GM19438 (cell line): ENCODE measurements around the gene MAP7.

Experiments
- ATAC-seq: cut with Tn5 transposase; IDR thresholded peaks from one replicate; pipeline ENCODE4 v1.9.1; 2021; ENCODE audit warnings: low read depth; ENCODE audit not compliant: unreplicated experiment

MAP7 gene

DNA sequence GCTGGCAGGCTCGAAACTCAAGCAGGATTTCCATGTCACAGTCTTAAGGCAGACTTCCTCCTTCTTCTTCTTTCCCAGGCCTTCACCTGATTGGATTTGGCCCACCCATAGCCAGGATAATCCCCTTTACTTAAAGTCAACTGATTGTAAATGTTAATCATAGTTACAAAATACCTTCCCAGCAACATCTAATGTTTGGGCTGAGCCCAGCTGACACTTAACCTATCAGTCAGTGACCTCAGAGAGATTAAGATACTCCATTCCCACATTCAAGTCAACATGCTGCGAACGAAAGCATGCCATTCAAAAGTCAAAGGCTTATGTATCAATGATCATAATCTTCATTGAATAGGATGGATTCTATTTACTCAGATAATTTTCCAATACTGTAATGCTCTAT lies 16.0 kb downstream of the MAP7 start:
- no peak for ATAC-seq

DNA sequence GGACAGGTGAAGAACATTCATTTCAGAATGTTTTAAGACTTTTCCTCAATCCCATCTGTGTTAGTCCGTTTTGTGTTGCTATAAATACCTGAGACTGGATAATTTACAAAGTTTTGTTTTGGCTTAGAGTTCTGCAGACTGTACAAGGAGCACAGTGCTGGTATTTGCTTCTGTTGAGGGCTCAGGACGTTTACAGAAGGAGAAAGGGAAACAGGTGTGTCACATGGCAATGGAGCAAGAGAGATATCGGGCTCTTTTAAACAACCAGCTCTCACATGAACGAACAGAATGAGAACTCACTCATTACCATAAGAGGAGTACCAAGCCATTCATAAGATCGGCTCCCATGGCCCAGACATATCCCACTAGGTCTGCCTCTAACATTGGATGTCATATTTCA lies 16.7 kb downstream of the MAP7 start:
- no peak for ATAC-seq

DNA sequence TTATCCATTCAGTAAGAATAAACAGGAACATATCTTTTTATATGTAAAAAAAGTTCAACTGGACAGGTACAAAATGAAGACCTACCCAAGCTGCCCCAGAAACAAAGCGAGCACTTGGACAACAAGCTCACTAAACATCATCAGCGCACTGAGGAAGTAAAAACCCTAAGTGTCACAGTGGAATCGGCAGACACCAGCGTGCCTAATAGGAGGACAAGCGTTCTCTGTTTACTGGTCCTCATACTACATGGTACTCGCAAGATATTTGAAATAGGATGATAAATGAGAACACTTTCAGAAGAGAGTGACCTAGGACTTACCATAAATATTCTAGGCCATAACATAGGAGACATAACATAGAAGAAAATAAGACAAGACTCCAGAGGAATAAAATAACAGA lies 18.2 kb downstream of the MAP7 start:
- no peak for ATAC-seq

DNA sequence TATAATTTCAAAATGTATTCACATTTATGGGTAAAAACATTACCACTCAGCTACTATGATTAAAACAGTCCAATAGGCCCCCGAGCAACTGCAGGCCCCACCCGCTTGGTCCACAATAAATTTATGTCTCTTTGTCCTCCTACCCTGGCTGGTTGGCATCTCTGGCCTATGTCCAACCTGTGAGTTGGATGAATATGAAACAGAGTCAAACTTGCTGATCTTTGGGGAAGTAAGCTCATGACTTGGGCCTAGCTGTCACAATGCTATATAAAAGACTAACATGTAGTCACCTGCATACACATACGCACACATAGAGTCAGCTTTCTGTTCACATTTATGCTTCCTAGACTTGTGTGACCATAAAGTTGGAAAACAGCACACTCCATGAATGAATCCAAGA lies 20.5 kb downstream of the MAP7 start:
- ATAC-seq, result no peak

DNA sequence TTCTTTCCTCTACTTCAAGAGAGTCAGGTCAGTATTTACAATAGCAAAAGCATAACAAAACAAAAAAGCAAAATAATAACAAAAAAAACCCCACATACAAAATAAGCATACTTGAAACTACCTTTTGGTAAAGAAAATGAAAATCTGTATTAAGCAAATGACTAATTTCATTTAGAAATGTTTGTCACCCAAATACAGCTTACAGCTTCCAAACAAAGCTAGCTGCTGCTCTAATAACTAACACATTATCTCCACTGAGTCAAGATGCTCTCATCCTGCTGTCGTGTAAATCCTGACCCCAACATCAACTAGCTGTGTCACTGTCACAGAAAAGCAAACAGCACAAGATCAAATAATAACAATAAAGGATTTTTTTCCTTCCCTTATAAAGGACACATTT lies 21.7 kb downstream of the MAP7 start:
- no peak for ATAC-seq

DNA sequence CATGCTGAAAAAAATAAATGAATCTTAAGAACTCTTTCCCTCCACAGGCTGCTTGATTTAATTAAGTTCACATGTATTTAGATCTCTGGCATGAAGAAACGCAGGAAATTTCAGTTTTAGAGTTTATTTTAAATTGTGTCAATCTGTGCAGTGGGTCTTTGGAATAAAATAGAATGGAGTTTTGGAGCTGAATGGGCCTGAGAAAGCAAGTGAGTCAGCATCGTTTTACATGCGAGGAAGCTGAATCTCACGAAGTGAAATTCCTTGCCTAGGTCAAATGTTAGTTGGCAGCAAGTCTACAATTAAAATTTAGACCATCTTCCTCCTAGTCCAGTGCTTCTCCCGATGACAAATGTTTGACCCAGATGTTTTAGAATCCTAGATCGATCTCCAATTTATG lies 22.4 kb downstream of the MAP7 start:
- no peak for ATAC-seq

DNA sequence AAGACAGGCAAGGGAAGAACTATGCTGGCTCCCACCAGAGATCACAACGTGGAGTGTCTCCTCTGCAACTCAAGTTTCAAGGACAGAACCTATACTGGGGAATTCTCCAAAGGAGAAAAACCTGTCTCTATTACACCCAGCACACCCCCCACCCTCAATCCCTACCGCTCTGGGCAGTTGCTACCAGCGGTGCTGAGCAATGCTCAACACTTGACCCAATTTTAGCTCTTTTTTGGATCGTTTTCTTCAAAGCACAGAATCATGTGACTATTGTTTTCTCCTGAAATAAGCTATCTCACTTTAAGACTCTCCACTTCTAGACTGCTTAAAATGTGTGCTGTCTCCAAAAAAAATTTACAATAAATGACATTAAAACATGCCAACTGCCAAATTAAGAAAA lies 23.3 kb downstream of the MAP7 start:
- ATAC-seq, result no peak

DNA sequence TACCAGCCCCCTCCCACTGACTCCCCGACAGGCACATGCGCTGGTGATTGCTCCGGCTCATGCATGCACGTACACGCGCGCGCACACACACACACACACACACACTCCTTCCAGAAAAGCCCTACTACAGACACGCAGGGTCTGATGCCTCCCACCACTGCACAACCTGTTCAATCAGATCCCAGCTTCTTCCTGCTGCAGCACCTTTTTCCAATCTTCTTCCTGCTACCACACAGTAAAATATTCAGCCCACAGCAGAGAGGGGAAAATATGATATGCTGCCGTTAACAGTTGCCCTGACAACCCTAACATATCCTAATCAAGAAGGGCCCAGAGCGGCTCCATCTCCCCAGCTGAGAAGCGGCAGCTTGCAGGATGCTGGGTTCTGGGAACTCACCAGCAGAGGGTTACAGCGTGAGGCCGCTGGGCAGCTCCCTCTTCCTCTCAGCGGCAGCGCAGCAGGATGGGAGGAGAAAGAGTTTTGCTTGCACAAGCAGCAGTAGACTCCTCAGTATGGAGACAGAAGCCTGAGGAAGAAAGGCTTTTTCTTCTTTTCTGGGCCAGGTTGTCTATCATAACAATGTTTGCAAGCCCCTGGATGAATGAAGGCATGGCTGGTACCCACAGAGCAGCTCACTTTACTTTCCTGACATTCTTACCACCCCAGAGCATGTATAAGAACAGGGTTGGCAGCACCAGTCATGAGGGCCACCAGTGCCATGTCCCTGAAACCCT lies 23.9 kb downstream of the MAP7 start:
- no peak for ATAC-seq

DNA sequence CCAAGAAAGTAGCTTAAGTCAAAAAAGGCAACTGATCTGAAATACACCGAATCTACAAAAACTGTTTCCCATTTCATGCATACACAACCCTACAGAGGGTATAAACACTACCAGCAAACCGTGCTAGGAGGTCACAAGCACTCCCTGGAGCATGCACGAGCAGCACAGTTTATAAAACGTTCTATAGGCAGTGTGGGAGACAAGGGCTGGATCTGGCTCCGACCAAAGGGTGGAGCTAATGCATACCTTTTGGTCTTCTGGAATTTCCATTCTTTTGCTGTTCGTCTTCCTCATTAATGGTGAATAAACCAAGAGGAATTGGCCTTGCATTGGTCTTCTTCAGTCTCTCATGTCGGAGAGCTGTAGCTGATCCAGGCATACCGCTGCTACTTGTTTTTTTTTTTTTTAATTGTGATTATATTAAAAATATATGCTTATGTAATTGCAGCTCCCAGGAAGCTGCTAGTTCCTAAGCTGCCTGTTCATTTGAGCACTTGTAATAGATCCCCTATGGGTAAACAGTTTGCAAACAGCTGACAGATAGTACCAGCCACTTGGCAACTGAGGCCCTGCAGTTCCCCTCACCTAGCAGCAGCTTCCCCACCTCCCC lies 24.5 kb downstream of the MAP7 start:
- ATAC-seq, result no peak

DNA sequence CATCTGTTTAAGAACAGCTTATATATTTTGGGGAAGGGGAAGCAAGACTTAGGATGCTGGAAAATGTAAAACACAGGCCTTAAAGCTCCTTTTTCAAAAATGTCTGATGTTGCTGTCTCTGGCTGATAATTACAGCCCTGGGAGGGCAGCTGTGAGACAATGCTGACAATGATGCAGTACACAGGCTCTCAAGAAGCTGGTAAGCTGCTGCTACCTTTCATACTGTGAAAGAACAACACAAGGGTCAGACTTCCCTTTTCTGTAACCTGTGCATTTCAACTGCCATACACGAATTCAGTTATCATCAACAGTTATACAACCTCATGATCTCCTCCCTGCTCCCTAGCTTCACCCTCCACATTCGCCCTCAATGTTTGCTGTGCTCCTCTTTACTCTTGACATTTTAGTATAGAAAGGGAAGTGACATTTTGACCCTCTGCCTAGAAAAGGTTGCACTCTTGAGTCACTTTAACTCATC lies 25.2 kb downstream of the MAP7 start:
- ATAC-seq, result no peak

DNA sequence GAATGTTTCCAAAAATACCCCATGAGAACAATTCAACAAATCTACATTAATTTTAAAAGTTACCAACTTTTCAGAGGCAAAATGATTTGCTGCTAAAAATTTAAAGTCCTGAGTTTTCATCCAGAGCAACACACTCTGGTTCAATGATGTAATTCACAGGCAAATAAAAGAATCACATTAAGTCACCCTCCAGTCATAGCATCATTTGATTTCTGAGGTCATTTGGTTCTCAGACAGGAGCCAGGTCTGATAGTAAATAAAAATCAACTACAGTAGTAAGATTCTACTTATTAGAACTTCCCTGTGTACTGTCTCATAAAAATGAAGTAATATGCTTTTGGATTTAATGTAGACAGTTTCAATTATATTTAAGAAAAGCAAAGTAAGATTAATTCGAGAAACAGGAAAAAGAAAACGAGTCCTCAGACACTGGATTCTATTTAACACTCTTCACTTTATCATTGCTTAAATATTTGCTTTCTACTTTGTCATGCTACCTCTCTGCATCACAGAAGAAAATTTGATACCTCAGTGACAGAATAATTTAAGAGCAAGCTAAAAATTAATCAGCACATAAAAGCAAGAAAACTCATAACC lies 25.8 kb downstream of the MAP7 start:
- no peak for ATAC-seq

DNA sequence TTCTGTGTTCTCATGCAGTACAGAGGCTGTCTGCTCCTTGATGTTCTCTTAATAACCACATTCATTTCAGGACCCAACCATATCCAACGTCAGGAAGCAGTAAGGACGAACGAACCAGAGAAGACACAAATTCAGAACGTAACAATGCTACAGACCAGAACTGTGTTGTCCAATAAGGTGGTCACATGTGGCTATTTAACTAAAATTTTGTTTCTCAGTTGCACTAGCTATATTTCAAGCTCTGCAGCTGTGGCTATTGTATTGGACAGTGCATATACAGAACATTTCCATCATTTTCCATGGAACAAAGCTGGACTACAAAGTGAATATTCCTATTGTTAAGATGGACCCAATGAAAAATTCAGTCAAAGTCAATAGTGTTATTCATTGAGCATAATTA lies 27.0 kb downstream of the MAP7 start:
- no peak for ATAC-seq

DNA sequence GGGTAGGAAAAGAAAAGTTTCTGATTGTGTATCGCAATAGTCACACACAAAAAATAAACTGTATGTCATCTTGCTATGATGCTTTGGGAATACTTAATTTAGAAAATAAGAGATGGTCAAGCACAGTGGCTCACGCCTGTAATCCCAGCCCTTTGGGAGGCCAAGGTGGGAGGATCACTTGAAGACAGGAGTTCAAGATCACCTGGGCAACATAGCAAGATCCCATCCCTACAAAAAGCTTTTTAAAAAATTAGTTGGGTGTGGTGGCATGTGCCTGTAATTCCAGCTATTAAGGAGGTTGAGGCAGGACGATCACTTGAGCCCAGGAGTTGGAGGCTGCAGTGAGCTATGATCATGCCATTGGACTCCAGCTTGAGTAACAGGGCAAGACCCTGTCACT lies 27.6 kb downstream of the MAP7 start:
- no peak for ATAC-seq

DNA sequence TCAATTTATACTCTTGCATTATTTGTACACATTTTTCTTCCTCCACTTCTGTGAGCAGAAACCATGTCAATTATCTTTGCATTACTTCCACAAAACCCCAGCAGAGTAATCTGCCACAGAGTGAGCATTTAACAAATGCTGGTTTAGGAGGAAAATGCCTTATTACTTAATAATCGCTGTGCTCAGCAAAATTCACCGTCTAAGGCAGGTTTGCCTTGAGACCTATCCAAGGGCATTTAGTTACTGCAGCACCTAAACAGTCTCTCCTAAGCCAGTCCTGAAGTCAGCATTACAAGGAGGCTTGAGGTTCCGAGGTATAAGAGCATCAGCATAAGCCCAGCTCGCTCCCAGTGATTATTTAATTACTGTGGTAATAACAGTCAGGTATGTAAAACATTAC lies 28.3 kb downstream of the MAP7 start:
- no peak for ATAC-seq

DNA sequence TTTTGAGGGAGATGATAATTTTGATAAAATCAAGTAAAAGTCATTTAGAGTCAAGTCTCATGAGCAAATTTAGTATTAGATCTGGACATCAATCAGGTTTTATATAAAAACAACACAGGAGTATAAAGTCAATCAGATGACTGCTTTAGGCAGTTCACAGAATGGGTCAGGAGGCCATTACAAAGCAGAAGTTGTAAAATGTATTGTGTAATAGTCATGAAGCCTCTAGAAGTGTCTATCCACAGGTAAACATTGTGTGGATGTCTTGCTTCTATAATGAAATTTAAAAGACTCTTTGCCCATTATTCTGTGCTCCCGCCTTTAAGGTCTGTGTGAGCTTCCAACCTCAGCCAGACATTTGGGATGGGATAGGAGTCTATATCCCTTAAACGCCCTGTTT lies 28.8 kb downstream of the MAP7 start:
- no peak for ATAC-seq

DNA sequence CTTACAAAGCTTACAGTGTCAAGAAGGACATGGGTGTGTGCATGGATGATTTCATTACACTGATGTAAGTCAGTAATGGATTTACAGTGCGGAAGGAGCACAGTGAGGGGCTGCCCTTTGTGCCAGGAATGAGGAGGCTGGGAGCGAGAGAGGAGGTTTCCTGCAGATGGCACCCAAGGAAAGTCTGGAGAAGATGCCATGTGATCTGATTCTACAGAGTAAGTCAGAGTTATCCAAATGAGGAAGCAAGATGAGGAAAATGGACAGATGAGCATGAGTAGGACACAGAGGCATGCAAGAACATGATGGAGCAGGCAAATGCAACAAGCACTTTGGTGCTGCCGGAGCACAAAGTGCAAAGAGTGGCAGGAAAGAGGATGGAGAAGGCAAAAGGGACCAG lies 29.7 kb downstream of the MAP7 start:
- no peak for ATAC-seq

DNA sequence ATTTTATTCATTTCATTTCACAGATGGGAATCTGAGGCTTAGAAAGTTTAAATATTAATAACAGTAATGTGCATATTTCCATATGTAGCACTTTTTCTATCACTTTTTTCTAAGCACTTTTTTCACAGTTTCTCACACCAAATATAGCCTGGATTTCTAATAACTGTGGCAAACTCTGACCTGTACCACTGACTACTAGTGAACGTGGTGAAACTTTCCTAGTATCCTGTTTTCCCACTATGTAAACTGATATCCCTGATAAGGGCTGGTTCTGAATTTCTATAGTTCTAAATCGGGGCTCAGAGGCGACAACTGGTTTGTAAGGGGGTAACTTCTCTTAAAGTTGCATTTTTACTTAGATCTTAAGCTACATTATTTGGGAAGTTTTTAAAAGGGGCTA lies 32.6 kb downstream of the MAP7 start:
- no peak for ATAC-seq

DNA sequence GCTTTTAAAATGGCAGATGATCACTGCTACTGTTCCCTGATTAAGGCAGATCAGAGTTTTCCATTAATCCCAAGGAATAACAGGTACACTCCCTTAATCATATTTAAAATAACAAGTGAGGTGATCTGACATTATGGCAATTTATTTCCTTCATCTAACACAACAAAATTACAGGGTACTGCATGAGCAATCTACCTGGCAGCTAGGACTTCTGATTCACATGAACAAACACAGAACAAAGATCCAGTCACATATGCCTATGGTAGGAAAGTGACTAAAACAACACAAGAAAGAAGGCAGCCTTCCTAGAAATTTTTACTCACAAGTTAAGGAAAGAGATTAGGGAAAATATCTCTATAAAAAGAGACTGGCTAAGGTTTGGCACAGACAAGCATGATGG lies 33.2 kb downstream of the MAP7 start:
- no peak for ATAC-seq

DNA sequence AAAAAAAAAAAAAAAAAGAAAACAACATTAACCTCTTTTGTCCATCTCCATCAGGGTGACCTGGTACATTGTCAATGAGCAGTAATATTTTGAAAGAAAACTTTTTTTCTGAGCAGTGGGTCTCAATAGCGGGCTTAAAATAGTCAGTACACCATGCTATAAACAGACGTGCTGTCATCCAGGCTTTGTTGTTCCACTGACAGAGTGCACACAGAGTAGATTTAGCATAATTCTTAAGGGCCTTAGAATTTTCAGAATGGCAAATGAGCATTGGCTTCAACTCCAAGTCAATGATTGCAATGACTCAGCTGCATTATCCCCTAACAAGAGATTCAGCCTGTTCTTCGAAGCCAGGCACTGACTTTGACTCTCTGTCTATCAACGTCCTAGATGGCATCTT lies 35.6 kb downstream of the MAP7 start:
- ATAC-seq, result no peak

DNA sequence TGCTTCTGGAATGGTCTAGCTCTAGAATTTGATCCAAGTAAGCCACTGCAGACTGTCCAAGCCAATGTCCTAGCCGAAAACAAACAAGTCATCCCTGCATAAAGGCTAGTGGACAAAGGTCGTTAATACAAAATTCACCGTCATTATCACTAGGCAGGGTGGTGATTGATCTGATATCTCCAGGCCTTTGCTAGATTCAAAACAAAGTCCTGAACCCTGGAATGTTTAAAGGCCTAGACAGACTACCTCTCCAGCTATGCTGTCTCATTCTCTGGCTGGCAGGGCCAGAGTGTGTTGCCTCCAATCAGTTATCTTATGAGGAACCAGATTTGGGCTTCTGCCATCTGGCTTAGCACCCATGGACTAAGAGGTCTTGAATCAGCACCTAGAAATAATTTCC lies 38.3 kb downstream of the MAP7 start:
- no peak for ATAC-seq

DNA sequence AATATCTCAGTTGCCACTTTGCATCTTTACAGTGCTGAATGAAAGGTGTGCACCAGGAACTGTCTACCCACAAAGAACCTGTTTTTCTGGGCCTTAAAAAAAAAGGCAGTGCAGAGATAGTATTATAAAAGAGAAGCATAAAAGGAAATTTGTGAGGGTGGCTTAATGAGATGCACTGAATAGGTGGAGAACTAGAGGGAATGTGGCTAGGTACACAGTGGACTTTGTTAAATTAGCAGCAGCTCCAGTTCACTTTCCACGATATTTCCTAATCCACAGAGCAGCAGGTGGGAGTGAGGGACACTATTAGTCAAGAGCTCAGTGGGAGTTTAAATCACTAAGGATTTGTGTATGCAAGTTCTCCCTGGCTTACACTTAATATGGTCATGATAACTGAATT lies 38.8 kb downstream of the MAP7 start:
- no peak for ATAC-seq

DNA sequence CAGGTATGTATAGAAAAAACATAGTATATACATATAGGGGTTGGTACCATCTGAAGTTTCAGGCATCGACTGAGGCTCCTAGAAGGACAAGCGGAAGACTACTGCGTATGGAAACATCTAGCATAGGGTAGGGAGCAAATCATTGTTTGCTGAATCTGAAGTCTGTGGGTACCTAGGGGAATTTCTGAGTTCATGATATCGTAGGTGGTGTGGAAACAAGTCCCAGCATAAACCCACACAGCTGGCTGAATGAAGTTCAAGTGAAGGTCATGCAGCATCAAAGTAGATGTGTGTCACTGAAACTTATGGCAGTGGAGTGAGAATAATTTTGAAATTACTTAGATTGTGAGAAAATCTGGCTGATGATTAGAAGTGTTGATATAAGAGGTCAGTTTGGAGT lies 39.4 kb downstream of the MAP7 start:
- ATAC-seq, result no peak
